WI38 (cell line): ENCODE measurements around the gene TMEM164.

Experiments used
- H3K4me3 ChIP-seq: 2 replicates; pipeline ENCODE4 v1.5.1; 2011; ENCODE audit warnings: low read depth, mild to moderate bottlenecking, control low read depth, low read length
- CTCF ChIP-seq: IDR thresholded peaks from 2 replicates; pipeline ENCODE4 v1.5.1; 2012; ENCODE audit warnings: low read depth, mild to moderate bottlenecking, control low read depth, low read length

Gene TMEM164

DNA sequence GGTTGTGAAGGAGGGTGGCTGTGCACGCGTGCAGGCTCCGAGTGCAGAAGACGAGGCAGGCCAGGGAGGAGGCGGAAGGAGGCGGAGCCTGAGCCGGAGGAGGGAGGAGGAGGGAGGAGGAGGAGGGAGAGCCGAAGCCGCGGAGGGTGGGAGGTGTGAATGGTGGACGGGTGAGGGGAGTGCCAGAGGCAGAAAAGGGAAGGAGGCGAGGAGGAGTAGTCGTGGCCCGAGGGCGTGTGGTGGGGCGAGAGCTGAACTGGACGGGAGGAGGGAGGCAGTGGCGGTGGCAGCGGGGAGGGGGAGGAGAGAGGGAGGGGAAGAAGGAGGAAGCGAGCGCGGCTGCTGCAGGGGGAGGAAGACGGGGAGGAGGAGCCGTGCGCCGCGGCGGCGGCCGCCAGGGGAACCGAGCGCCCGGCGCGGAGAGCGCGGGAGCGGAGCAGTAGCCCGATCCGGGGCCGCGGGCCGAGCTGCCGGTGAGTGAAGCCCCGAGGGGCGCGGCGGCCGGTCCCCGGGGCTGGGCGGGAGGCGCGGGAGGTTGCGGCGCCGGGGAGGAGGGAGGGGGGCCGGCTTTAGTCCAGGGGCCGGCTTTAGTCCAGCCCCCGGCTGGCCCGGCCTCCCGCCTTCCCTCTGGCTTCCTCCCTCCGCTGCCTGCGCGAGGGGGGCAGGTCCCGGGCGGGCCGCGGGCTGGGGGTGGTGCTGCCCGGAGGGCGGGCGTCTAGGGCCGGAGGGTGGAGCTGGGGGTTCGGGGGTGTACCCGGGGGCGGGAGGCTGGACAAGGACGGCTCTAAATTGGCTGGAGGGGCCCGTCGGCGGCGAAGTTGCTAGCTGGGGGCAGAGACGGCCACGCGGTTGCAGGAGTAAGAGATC lies at the start of gene TMEM164:
TMEM164 (plus strand) TSS at position 815 of the 867 bp plus-strand sequence. CDS start 661 bp downstream, outside the sequence.
- H3K4me3 ChIP-seq, result peak within 1 kb of the TSS; percentile 62
- TF ChIP-seq CTCF, result no peak

DNA sequence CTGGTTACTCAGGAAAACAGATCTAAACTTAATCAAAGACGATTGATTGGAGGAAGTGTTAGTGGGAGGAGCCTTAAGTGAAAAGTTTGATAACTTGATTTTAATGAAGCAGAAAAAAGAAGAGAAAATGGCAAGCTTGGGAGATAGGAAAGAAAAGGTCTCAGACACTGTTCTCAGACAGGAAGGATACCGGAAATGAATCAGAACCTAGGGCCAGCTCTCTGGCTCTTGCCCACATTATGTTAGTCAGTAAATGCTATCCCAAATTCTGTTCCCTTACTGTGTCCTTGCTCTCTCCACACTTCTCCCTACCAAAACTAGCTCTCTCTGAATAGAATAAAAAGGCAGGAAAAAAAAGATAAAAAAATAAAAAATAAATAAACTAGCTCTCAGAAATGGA lies 48.6 kb upstream of the TMEM164 start:
- TF ChIP-seq CTCF, result no peak
- H3K4me3 ChIP-seq, result no peak overlapping the region

- H3K4me3 ChIP-seq, result no peak overlapping the region
- no peak for TF ChIP-seq CTCF
These were observed 48.0 kb upstream of the TMEM164 start for GRCh38 chrX:109954955-109955354.

DNA sequence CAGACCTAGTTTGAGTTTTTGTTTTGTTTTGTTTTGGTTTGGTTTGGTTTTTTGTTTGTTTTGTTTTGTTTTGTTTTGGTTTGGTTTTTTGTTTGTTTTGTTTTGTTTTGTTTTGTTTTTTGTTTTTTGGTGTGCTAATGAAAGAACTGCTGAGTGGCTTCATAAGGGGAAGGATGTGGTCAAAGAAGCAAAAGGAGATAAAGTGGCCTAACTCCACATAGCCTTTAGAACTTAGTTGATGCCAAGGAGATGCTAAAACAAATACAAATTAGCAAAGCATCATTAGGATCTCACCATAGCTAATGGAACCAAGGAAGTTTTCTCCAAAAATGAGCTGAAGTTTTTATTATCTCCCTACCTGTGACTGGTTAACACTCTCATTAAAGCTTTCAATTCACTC lies 44.6 kb upstream of the TMEM164 start:
- TF ChIP-seq CTCF, result no peak
- H3K4me3 ChIP-seq, result no peak overlapping the region

- TF ChIP-seq CTCF, result no peak
- H3K4me3 ChIP-seq, result no peak overlapping the region
These were observed 43.5 kb upstream of the TMEM164 start for GRCh38 chrX:109959356-109959871.

DNA sequence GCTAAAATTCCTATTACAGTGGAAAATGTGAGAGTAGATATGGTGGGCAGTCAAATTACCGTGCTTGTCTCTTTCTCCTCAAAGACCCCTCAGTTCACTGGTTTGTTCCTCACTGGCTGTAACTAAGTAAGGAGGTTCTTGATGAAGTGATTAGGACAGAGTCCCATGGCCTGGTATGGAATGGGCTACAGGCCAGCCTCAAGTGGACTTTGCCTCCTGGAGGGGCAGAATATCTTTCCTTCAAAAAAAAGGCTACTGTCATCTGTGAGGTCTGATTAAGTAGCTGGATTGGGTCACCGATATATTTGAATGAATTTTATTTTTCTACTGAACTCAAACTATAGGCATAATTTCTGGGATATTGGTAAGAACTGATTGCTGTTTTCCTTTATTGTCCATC lies 38.5 kb upstream of the TMEM164 start:
- no peak overlapping the region for H3K4me3 ChIP-seq
- no peak for TF ChIP-seq CTCF

DNA sequence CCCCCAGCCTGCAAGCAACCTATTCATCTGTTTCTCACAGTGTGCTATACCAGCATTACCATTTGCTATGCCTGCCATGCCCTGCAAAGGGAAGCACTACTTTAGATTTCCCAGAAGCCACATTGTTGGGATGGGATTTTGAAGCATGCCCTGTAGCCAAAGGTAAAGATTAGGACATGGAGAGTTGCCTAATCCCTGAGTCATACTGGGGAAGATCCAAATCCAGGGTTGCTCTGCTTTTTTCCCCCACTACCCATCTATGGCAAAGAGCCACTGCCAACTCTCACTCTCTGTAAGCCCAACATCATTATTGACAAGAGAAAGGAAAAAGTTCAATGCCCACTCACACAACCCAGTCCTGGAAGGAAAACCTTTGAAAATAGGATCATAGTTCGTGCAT lies 36.7 kb upstream of the TMEM164 start:
- no peak for TF ChIP-seq CTCF
- H3K4me3 ChIP-seq, result no peak overlapping the region
